C4-2B (cell line): Measurements from ENCODE around the gene CASP3.

Experiments
- H3K27ac ChIP-seq: fragments of 450-650 bp; 2 replicates; pipeline ENCODE4 v1.5.1; 2017
- ZFX ChIP-seq: fragments of 450-650 bp; IDR thresholded peaks from 2 replicates; pipeline ENCODE4 v1.6.1; 2017
- TF ChIP-seq, protein P1 (sequence below): fragments of 450-650 bp; conservative IDR thresholded peaks from 2 replicates; pipeline ENCODE4 v1.5.1; 2017; ENCODE audit warnings: mild to moderate bottlenecking

Gene CASP3

DNA sequence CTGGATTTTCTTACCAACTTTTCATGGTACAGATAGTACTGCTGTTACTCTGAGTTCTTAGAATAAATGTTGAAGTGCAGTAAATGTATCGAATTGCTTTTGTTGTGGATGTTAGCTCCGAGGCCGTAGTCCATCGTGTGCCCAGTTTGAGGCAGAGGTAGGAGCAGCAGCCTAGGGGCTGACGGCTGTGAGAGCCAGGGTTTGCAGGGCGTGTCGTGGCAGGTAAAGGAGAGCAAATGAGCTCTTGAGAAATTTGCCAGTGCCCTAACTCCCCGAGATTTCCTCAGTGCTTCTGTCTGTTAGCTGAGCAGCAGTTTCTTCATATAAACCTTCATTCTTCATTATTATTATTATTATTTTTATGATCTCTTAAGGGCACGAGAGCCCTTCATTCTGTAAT lies 21.9 kb upstream of the CASP3 start:
- H3K27ac ChIP-seq, result no peak overlapping the region
- TF ChIP-seq, protein P1, sequence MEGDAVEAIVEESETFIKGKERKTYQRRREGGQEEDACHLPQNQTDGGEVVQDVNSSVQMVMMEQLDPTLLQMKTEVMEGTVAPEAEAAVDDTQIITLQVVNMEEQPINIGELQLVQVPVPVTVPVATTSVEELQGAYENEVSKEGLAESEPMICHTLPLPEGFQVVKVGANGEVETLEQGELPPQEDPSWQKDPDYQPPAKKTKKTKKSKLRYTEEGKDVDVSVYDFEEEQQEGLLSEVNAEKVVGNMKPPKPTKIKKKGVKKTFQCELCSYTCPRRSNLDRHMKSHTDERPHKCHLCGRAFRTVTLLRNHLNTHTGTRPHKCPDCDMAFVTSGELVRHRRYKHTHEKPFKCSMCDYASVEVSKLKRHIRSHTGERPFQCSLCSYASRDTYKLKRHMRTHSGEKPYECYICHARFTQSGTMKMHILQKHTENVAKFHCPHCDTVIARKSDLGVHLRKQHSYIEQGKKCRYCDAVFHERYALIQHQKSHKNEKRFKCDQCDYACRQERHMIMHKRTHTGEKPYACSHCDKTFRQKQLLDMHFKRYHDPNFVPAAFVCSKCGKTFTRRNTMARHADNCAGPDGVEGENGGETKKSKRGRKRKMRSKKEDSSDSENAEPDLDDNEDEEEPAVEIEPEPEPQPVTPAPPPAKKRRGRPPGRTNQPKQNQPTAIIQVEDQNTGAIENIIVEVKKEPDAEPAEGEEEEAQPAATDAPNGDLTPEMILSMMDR, result no peak
- no peak for TF ChIP-seq ZFX

- TF ChIP-seq ZFX, result no peak
- TF ChIP-seq, protein P1, result no peak
- H3K27ac ChIP-seq, result no peak overlapping the region
These were observed 20.0 kb upstream of the CASP3 start for GRCh38 chr4:184669251-184669650.

GRCh38 chr4:184668511-184669114 lies 19.4 kb upstream of the CASP3 start:
- TF ChIP-seq, protein P1, result no peak
- TF ChIP-seq ZFX, result no peak
- no peak overlapping the region for H3K27ac ChIP-seq

DNA sequence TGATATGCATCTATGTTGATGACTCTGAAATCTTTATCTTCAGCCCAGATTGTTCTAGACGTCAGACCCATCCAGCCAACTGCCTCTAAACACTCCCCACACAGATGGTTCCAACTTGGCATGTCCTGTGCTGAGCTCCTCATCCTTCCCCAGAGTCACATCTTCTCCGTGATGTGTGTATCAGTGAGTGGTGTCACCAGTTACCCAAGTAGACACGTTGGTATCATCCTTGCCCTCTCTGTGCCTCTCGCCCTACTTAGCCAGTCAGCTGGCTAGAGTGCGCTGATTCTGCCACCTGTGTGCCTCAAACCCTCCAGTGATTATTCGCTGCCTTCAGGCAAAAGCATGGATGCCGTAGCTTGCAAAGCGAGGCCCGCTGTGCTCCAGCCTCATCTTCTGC lies 18.8 kb upstream of the CASP3 start:
- TF ChIP-seq, protein P1, result no peak
- TF ChIP-seq ZFX, result no peak
- no peak overlapping the region for H3K27ac ChIP-seq

DNA sequence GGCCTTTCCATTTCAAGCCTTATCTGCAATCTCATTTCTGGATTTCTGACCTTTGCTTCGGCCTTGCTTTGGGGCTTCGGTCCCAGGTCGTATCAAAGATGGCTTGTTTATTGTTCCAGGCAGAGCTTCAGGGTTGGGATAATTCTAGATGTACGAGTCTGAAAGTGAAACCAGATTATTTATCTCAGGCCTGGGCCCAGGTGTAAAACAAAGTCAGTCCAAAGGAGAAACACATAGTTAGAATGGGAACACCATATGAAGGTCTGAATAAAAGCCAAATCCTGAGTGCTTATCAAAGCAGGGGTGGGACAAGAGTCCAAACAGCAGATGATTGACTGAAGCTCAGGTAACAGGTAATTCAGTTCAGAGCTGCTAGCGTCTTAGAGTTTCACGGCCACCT lies 17.4 kb upstream of the CASP3 start:
- no peak overlapping the region for H3K27ac ChIP-seq
- TF ChIP-seq ZFX, result no peak

- no peak for TF ChIP-seq ZFX
- TF ChIP-seq, protein P1, result no peak
- H3K27ac ChIP-seq, result no peak overlapping the region
These were observed 15.4 kb upstream of the CASP3 start for GRCh38 chr4:184664445-184665210.

GRCh38 chr4:184662236-184662635 lies 13.0 kb upstream of the CASP3 start:
- TF ChIP-seq ZFX, result no peak
- TF ChIP-seq, protein P1, result no peak
- no peak overlapping the region for H3K27ac ChIP-seq
